ENCODE results near the gene BLACAT1.
"Not testable (repeated sequence)": the region's sequence is repeated elsewhere in the genome, so short reads cannot be mapped to it uniquely, and the experiment has no call there.

BLACAT1 gene

GRCh38 chr1:205494115-205494514, 38.3 kb upstream of the BLACAT1 start:
- no peaks in the 10 kb centered on the region for H3K36me3 ChIP-seq (ENCODE audit: insufficient read depth, low read depth, low read length)
- H3K27ac ChIP-seq (ENCODE audit: low read length): no peak overlapping the region
- no peaks in the 10 kb centered on the region for H3K9me3 ChIP-seq (ENCODE audit: insufficient read depth, low read depth, low read length)
- no peak overlapping the region for H3K9ac ChIP-seq (ENCODE audit: low read depth, low read length)
- H3K4me1 ChIP-seq (ENCODE audit: insufficient read depth, low read length): peaks cover 24% of the 10 kb centered on the region
- no peak overlapping the region for H3K4me3 ChIP-seq (ENCODE audit: low read length)
- no peaks in the 10 kb centered on the region for H3K27me3 ChIP-seq (ENCODE audit: insufficient read depth, low read length)

DNA sequence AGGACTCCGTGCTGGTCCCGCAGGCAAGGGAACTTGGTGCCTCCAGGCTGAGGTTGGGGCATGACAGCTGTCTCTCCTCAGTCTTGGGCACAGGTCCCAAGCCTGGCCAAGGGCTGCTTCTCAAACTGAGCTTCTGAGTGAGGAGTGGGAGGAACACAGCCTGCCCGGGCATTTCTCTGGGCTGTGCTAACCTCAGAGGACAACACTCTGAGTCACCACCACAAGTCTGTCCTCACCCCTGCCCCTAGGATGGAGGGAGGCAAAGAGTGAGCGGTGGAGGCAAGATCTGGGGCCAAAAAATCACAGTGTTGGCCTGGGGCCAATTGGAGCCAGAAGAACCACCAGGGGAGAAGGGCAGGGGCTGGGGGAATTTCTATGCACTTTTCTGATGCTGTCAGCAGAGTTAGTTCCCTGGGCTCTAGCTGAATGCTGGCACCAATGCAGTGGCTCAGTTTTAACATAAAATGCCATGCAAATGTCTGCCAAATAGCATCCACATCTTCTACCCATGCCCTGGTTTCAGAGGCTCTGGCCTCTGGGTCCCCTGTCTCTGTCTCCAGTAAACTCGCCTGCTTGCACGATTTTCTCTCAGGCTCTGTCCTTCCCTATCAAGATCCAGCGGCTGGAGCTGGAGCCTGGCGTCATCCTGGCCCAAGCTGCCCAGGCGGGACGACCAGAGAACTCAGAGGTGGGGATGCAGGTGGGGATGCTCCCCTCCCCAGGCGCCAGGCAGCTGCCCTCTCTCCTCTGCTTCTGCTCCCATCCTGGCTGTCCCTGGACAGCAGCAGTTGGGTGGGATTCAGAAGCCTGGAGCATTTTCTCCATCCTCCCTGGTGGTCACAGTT, 37.6 kb upstream of the BLACAT1 start:
- no peak overlapping the region for H3K27ac ChIP-seq (ENCODE audit: low read length)

DNA sequence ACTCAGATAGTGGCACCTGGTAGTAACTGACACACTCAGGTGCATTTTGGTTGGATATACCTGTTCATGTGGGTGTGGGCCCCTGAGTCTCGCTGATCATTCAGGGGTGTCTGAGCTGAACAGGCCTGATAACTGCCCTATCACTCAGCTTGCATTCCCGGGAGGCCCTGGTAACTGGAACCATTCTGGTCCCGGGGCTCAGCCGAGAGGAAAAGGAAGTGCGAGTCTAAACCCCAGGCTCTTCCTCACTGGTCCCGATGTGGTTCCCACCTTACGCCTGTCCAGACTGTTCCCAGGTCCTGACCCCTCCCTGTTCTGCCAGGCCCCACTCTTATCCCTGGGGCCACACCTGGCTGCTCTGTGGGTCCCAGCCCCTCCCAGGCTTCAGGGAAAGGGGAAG, 36.9 kb upstream of the BLACAT1 start:
- H3K4me3 ChIP-seq (ENCODE audit: low read length): no peak overlapping the region
- no peak overlapping the region for H3K9ac ChIP-seq (ENCODE audit: low read depth, low read length)
- no peaks in the 10 kb centered on the region for H3K36me3 ChIP-seq (ENCODE audit: insufficient read depth, low read depth, low read length)
- H3K9me3 ChIP-seq (ENCODE audit: insufficient read depth, low read depth, low read length): no peaks in the 10 kb centered on the region
- H3K27ac ChIP-seq (ENCODE audit: low read length): no peak overlapping the region
- H3K27me3 ChIP-seq (ENCODE audit: insufficient read depth, low read length): no peaks in the 10 kb centered on the region
- H3K4me1 ChIP-seq (ENCODE audit: insufficient read depth, low read length): peaks cover 24% of the 10 kb centered on the region

More for the DNA sequence above, 37.6 kb upstream of the BLACAT1 start:
- Histone ChIP-seq H3K9me3 (ENCODE audit: insufficient read depth, low read depth, low read length) (no peaks in the 10 kb centered on the region), H3K36me3 (ENCODE audit: insufficient read depth, low read depth, low read length) (no peaks in the 10 kb centered on the region), H3K9ac (ENCODE audit: low read depth, low read length) (no peak overlapping the region), H3K27me3 (ENCODE audit: insufficient read depth, low read length) (no peaks in the 10 kb centered on the region), H3K4me1 (ENCODE audit: insufficient read depth, low read length) (peaks cover 24% of the 10 kb centered on the region), H3K4me3 (ENCODE audit: low read length) (no peak overlapping the region)

GRCh38 chr1:205492201-205492667, 36.4 kb upstream of the BLACAT1 start:
- no peaks in the 10 kb centered on the region for H3K9me3 ChIP-seq (ENCODE audit: insufficient read depth, low read depth, low read length)
- no peaks in the 10 kb centered on the region for H3K27me3 ChIP-seq (ENCODE audit: insufficient read depth, low read length)
- H3K36me3 ChIP-seq (ENCODE audit: insufficient read depth, low read depth, low read length): no peaks in the 10 kb centered on the region
- no peak overlapping the region for H3K4me3 ChIP-seq (ENCODE audit: low read length)
- H3K9ac ChIP-seq (ENCODE audit: low read depth, low read length): no peak overlapping the region
- H3K4me1 ChIP-seq (ENCODE audit: insufficient read depth, low read length): peaks cover 24% of the 10 kb centered on the region
- no peak overlapping the region for H3K27ac ChIP-seq (ENCODE audit: low read length)

DNA sequence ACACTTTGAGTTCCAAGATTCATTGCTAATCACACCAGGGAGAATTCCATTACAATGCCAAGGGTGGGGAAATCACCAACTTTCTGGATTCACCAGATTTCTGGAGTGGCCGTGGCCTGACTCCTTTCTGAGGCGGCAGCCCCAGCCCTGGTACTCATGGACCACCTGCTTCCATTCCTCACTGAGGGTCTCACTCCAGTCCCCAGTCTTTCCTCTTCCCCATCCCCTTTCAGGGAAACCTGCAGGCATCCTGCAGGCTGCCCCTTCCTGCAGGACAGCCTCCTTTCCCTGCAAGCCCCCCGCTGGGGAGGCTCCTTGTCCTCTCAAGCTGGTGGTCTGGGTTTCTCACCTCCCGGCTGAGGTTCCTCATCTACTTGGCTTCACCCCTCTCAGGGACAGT, 35.9 kb upstream of the BLACAT1 start:
- Histone ChIP-seq H3K9ac (ENCODE audit: low read depth, low read length) (no peak overlapping the region; the same call in 1 of the 2 replicates), H3K4me1 (ENCODE audit: insufficient read depth, low read length) (peaks cover 24% of the 10 kb centered on the region), H3K36me3 (ENCODE audit: insufficient read depth, low read depth, low read length) (no peaks in the 10 kb centered on the region), H3K4me3 (ENCODE audit: low read length) (no peak overlapping the region), H3K27me3 (ENCODE audit: insufficient read depth, low read length) (no peaks in the 10 kb centered on the region), H3K27ac (ENCODE audit: low read length) (no peak overlapping the region), H3K9me3 (ENCODE audit: insufficient read depth, low read depth, low read length) (no peaks in the 10 kb centered on the region)

GRCh38 chr1:205488074-205488723, 32.4 kb upstream of the BLACAT1 start:
- Histone ChIP-seq H3K27ac (ENCODE audit: low read length) (no peak overlapping the region), H3K36me3 (ENCODE audit: insufficient read depth, low read depth, low read length) (no peaks in the 10 kb centered on the region), H3K27me3 (ENCODE audit: insufficient read depth, low read length) (peaks cover 13% of the 10 kb centered on the region), H3K9me3 (ENCODE audit: insufficient read depth, low read depth, low read length) (no peaks in the 10 kb centered on the region), H3K4me1 (ENCODE audit: insufficient read depth, low read length) (peaks cover 16% of the 10 kb centered on the region), H3K9ac (ENCODE audit: low read depth, low read length) (no peak overlapping the region), H3K4me3 (ENCODE audit: low read length) (no peak overlapping the region)

DNA sequence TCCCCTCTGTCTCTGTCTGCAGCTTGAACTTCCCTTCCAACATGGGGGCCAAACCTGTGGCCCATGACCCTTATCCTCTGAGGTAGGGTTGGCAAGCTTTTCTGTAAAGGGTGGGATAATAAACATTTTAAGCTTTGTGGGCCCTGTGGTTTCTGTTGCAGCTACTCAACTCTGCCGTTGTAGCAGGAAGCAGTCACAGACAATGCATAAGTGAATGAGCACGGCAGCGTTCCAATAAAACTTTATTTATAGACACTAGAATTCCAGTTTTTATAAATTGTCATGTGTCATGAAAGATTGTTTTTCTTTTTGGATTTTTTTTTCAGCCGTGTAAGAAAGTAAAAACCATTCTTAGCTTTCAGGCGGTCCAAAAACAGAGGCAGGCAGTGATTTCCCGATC, 30.4 kb upstream of the BLACAT1 start:
- peaks cover 28% of the 10 kb centered on the region for H3K27me3 ChIP-seq (ENCODE audit: insufficient read depth, low read length)
- H3K36me3 ChIP-seq (ENCODE audit: insufficient read depth, low read depth, low read length): no peaks in the 10 kb centered on the region
- no peak overlapping the region for H3K9ac ChIP-seq (ENCODE audit: low read depth, low read length)
- H3K4me3 ChIP-seq (ENCODE audit: low read length): no peak overlapping the region
- H3K27ac ChIP-seq (ENCODE audit: low read length): no peak overlapping the region
- peaks cover 2% of the 10 kb centered on the region; the same call in 1 of the 2 replicates for H3K4me1 ChIP-seq (ENCODE audit: insufficient read depth, low read length)
- no peaks in the 10 kb centered on the region for H3K9me3 ChIP-seq (ENCODE audit: insufficient read depth, low read depth, low read length)

DNA sequence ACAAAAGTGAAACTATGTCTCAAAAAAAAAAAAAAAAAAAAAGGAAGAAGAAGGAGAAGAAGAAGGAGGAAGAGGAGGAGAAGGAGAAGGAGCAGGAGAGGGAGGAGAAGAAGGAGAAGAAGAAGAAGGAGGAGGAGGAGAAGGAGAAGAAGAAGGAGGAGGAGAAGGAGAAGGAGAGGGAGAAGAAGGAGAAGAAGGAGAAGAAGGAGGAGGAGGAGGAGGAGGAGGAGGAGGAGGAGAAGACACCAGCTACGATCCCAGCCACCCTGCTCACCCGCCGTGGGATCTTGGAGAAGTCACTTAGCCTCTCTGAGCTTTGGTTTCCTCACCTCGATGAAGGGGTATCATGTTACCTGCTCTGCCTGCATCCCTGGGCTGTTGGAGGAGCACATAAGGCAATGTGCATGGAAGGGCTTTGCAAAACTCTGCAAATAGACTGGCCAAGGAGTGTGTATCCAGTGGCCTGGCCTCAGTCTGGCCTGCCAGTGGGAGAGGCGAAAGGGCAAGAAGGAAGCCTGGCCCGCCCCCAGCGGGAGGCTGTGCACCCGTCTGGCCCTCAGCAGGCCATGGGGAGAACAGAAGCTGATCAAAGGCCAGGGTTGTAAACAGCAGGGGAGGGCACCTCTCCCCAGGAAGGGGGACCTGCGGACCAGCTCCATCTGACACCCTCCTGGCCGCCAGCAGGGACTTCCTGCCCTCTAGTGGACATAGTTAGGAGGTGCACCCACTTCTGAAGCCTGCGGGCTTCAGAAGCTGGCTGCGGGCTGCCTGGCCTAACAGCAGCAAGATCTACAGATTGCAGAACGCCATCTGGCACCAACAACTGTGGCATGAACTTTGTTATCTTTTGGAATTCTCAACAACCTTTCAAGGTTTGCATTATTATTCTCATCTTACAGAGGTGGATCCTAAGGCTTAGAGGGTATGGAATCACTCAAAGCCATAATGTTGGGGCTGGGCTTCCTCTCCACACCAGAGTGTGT, 29.4 kb upstream of the BLACAT1 start:
- Histone ChIP-seq H3K36me3 (ENCODE audit: insufficient read depth, low read depth, low read length) (no peaks in the 10 kb centered on the region), H3K9me3 (ENCODE audit: insufficient read depth, low read depth, low read length) (no peaks in the 10 kb centered on the region), H3K9ac (ENCODE audit: low read depth, low read length) (no peak overlapping the region), H3K27me3 (ENCODE audit: insufficient read depth, low read length) (peaks cover 33% of the 10 kb centered on the region), H3K4me1 (ENCODE audit: insufficient read depth, low read length) (peaks cover 4% of the 10 kb centered on the region; the same call in 1 of the 2 replicates), H3K27ac (ENCODE audit: low read length) (no peak overlapping the region), H3K4me3 (ENCODE audit: low read length) (no peak overlapping the region)

DNA sequence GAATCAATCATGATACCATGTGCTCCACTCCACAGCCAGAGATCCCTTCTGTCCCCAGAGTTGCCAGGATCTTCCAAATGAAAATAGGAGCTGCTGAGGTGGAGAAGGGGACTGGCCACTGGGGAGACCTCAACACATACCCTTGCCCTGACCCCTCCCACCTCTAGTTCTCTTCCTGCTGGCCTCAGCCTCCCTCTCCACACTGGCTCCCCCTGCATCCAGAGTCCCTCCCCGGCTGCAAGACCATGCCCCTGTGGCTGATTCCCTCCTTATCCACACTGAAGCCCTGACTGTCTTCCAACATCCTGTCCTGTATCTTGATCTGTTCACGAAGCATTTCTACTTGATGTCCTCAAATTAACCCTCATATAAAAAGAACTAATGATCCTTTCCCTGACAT, 27.5 kb upstream of the BLACAT1 start:
- no peak overlapping the region for H3K9ac ChIP-seq (ENCODE audit: low read depth, low read length)
- H3K4me1 ChIP-seq (ENCODE audit: insufficient read depth, low read length): peaks cover 4% of the 10 kb centered on the region; the same call in 1 of the 2 replicates
- H3K4me3 ChIP-seq (ENCODE audit: low read length): no peak overlapping the region
- H3K9me3 ChIP-seq (ENCODE audit: insufficient read depth, low read depth, low read length): no peaks in the 10 kb centered on the region
- no peak overlapping the region for H3K27ac ChIP-seq (ENCODE audit: low read length)
- H3K36me3 ChIP-seq (ENCODE audit: insufficient read depth, low read depth, low read length): no peaks in the 10 kb centered on the region
- H3K27me3 ChIP-seq (ENCODE audit: insufficient read depth, low read length): peaks cover 34% of the 10 kb centered on the region

DNA sequence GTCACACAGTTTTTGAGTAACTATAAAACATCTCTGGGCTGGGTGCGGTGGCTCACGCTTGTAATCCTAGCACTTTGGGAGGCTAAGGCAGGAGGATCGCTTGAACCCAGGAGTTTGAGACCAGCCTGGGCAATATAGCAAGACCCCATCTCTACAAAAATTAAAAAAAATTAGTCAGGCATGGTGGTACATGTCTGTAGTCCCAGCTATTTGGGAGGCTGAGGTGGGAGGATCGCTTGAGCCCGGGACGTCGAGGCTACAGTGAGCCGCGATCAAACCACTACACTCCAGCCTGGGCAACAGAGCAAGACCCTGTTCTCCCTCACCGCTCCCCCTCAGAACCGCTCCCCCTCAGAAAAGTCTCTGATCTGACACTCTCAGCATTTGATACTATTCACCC, 26.7 kb upstream of the BLACAT1 start:
- peaks cover 34% of the 10 kb centered on the region for H3K27me3 ChIP-seq (ENCODE audit: insufficient read depth, low read length)
- not testable (repeated sequence) for H3K4me1 ChIP-seq (ENCODE audit: insufficient read depth, low read length); H3K27ac ChIP-seq (ENCODE audit: low read length); H3K9ac ChIP-seq (ENCODE audit: low read depth, low read length); H3K36me3 ChIP-seq (ENCODE audit: insufficient read depth, low read depth, low read length); H3K9me3 ChIP-seq (ENCODE audit: insufficient read depth, low read depth, low read length); H3K4me3 ChIP-seq (ENCODE audit: low read length)

DNA sequence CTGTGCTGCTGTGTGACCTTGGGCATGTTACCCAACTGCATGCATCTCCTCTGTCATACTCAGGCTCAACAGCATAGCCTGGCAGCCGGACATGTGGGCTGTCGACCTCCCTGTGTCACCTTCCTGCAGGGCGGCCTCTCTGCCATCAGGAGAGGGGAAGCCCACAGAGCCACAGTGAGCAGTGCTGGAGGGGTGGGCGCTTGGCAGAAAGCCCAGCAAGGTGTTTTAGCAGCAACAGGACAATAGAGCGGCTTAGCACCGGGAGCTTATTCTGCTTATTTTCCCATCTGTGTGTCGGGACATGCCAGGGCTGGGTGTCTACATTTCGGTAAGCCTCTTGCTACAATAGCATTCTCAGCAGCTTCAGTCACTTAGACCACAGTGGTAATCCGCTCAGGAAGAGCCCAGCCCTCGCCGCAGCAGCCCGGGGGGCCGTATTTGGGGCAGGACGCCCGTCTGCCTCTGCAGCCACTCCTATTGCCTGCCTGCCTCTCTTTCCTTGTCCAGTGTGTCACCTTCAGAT, 25.8 kb upstream of the BLACAT1 start:
- Histone ChIP-seq H3K27me3 (ENCODE audit: insufficient read depth, low read length) (peaks cover 34% of the 10 kb centered on the region), H3K9me3 (ENCODE audit: insufficient read depth, low read depth, low read length) (no peaks in the 10 kb centered on the region), H3K9ac (ENCODE audit: low read depth, low read length) (no peak overlapping the region; the same call in 1 of the 2 replicates), H3K4me1 (ENCODE audit: insufficient read depth, low read length) (peaks cover 10% of the 10 kb centered on the region), H3K4me3 (ENCODE audit: low read length) (no peak overlapping the region), H3K27ac (ENCODE audit: low read length) (no peak overlapping the region), H3K36me3 (ENCODE audit: insufficient read depth, low read depth, low read length) (no peaks in the 10 kb centered on the region)

Data from iPS-20b (cell line).